HG02588 (cell line): ENCODE measurements around the gene THADA.
"Not testable (repeated sequence)": the region's sequence is repeated elsewhere in the genome, so short reads cannot be mapped to it uniquely, and the experiment has no call there.

Experiments
- ATAC-seq: cut with Tn5 transposase; IDR thresholded peaks from one replicate; pipeline ENCODE4 v1.9.1; 2021; ENCODE audit warnings: mild to moderate bottlenecking, moderate library complexity; ENCODE audit not compliant: unreplicated experiment

The THADA gene

GRCh38 chr2:43194121-43194869 is 401.5 kb downstream of the THADA start:
- peak; percentile 33 for ATAC-seq

- no peak for ATAC-seq
Measured at GRCh38 chr2:43193652-43194120, 402.2 kb downstream of the THADA start.

DNA sequence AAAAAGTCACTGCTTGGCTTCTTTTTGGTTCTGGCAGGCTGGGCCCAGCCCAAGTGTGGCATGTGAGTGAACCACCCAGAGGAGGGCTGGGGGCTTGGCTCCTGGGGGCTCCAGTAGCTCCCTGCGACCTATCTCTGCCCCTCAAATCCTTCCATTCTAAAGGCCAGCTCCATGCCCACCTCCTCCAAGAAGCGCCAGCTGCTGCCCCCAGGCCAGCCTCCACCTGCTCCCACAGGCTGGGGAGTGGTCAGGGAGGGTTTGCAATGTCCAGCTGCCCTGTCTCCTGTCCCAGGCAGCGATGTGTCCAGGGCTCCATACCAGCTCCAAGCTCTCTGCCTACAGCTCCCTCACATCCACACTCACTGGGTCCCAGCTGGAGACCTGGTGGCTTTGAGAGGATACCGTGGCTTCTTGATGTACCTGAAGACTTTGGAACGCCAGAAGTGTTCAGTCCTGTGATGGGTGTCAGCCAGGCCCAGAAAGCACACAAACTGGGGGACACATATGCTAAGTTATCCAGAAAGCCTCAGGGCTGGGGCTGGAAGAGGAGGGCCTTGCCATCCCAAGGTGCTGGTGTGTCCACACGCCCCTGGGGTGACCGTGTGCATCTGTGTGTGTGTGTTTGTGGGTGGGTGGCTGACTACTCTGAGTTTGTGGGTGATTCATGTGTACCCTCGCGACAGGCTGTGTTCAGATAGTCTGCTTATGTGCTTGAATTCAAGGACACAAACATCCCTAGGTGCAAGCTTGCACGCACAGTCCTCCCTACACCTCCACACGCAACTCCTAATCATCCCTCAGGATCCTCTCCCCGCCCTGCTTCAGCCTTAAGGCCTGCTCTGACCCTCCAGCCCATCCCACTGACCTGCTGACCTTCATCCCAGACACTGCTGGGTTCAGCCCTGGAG is 402.8 kb downstream of the THADA start:
- no peak for ATAC-seq

DNA sequence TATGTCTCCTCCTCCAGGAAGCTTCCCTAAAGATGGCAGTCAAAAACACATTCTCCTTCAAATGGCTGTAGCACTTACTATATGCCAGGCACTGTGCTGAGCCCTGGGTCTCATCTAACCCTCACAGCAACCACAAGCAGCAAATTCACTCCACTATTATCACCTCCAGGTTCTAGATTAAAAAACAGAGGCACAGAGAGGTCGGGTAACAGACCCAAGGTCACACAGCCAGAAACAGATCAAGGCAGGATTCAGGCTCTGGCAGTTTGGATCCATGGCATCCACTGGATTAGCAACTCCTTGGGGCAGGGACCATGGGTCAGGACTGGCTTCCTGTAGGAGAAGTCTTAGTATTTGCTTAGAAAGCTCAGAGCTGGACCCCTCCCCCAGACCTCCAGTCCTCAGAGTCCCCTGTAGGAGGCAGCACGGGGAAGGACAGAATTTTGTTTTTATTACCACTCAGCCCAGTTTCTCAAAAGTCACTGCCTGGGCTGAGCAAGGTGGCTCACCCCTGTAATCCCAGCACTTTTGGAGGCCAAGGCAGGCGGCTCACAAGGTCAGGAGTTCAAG is 403.8 kb downstream of the THADA start:
- no peak for ATAC-seq

GRCh38 chr2:43190311-43191052 is 405.4 kb downstream of the THADA start:
- ATAC-seq = no peak

DNA sequence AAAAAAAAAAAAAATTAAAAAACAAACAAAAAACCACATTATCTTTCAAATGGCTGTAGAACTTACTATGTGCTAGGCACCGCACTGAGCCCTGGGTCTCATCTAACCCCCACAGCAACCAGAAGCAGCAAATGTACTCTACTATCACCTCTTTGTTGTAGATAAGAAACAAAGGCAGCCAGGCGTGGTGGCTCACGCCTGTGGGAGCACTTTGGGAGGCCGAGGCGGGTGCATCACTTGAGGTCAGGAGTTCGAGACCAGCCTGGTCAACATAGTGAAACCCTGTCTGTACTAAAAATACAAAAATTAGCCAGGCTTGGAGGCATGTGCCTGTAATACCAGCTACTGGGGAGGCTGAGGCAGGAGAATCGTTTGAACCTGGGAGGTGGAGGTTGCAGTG is 406.0 kb downstream of the THADA start:
- ATAC-seq = not testable (repeated sequence)

GRCh38 chr2:43188561-43189386 is 407.1 kb downstream of the THADA start:
- no peak for ATAC-seq

DNA sequence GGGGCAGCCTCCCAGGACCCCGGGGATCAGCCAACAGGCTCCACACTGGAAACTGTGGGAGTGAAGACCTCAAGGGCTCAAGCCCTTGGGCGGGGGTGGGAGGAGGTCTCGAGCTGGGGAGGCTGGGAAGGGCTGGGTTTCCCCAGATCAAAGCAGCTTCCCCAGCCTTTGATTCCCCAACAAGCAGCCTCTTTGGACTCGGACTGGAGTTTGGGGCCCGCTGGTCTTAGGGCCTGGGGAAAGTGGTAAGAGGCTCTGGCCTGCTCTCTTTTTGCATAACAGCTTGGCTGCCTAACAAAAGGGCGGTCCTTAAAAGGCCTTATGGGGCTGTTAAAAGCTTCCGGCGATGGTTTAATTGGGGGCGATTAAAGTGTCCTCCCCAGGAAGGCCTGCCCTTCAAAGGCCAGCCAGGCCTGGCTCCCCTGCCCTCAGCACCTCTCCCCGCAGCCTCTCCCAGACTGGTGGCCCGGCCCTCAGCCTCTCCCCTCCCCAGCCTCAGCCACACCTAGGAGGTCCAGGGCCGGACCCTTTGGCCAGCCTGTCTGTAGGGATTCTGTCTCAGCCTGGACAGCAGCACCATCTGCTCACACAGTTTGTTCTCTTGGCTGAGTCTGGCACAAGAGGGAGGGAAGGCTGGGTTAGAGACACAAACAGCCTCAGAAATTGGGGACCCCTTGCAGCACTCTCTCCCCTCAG is 409.0 kb downstream of the THADA start:
- no peak for ATAC-seq

DNA sequence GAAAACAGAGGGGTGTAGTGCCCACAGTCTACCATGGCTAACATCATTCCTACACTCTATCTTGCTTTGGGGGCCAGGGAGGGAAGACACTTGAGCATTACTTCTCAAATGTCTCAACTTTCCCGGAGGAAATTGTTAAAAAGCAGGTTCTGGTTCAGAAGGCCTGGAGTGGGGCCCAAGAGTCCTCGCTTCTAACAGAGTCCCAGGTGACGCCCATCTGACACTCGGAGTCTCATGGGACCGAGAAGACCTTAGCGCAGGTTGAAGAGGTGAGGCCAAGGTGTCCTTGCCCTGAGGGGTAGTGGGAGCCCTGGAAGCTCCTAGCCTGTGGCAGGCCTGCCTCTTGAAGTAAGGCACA is 409.5 kb downstream of the THADA start:
- ATAC-seq = no peak

GRCh38 chr2:43185146-43185545 is 410.7 kb downstream of the THADA start:
- ATAC-seq = no peak

GRCh38 chr2:43184339-43184895 is 411.4 kb downstream of the THADA start:
- ATAC-seq = no peak

DNA sequence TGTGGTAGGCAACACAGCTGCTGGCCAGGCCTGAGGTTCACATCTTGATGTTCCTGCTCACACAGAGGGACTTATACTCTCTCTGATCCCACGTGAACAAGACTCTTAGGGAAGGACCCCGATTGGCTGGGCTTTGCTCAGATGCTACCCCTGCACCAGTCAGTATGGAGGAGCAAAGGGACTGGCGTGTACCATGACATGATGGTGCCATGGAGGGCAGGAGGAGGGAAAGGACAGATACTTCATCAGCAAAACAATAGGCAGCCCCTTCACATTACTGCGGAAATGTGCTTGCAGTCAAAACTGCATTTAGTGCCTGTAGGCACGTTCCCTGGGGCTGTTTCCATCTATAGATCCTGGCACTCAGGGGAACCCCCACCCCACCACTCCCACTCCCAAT is 412.1 kb downstream of the THADA start:
- no peak for ATAC-seq

DNA sequence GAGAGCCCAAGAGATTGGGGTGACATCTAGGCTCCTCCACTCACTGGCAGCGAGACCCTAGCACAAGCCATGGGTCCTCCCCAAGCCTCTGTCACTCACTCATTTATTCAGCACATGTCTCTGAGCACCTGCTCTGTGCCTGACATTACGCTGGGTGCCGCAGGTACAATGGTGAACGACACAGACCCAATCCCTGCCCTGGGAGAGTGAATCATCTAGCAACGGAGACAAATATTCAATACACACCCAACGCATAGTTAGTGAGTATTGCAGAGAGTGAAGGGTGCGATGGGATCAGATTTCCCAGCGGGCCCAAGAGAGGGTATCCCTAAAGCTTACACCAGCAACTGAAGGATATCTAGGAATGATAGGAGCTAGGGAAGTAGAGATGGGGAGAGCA is 414.9 kb downstream of the THADA start:
- ATAC-seq = no peak
